GM12875 (cell line): ENCODE data around the gene TAF1D.
"Not testable (repeated sequence)": the region's sequence is repeated elsewhere in the genome, so short reads cannot be mapped to it uniquely, and the experiment has no call there.

ENCODE experiments used
- H3K4me3 ChIP-seq: one replicate; pipeline ENCODE4 v1.5.1; 2011; ENCODE audit warnings: low read depth, low read length, control low read depth
- TF ChIP-seq, protein P1 (sequence below): IDR thresholded peaks from 2 replicates; pipeline ENCODE4 v1.5.1; 2011; ENCODE audit warnings: low read depth, mild to moderate bottlenecking, control low read depth, inconsistent platforms, low read length, moderate library complexity, borderline replicate concordance; ENCODE audit not compliant: insufficient read depth

Gene TAF1D

DNA sequence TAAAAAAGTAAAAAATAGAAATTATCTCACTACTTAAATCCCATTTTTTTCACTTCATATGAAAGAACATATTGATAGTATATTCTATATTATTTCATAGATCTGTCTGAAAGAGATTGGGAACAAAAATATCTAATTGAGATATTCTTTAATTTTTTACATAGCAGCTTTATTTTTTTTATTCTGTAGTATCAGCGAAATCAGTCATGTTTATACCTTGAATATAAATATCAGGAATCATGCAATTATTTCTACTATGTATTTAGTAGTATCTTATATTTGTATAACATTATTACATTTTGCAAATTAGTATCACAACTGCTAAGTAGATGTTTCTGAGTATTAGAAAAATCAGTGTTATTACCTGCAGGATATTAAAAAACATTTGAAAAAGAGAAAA, 20.6 kb upstream of the TAF1D start:
- no peak overlapping the region for H3K4me3 ChIP-seq
- TF ChIP-seq, protein P1, sequence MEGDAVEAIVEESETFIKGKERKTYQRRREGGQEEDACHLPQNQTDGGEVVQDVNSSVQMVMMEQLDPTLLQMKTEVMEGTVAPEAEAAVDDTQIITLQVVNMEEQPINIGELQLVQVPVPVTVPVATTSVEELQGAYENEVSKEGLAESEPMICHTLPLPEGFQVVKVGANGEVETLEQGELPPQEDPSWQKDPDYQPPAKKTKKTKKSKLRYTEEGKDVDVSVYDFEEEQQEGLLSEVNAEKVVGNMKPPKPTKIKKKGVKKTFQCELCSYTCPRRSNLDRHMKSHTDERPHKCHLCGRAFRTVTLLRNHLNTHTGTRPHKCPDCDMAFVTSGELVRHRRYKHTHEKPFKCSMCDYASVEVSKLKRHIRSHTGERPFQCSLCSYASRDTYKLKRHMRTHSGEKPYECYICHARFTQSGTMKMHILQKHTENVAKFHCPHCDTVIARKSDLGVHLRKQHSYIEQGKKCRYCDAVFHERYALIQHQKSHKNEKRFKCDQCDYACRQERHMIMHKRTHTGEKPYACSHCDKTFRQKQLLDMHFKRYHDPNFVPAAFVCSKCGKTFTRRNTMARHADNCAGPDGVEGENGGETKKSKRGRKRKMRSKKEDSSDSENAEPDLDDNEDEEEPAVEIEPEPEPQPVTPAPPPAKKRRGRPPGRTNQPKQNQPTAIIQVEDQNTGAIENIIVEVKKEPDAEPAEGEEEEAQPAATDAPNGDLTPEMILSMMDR: no peak

DNA sequence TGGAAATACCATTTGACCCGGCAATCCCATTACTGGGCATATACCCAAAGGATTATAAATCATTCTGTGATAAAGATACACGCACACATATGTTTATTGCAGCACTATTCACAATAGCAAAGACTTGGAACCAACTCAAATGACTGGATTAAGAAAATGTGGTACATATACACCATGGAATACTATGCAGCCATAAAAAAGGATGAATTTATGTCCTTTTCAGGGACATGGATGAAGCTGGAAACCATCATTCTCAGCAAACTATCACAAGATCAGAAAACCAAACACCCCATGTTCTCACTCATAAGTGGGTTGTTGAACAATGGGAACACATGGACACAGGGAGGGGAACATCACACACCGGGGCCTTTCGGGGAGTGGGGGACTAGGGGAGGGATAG, 17.8 kb upstream of the TAF1D start:
- H3K4me3 ChIP-seq: not testable (repeated sequence)

DNA sequence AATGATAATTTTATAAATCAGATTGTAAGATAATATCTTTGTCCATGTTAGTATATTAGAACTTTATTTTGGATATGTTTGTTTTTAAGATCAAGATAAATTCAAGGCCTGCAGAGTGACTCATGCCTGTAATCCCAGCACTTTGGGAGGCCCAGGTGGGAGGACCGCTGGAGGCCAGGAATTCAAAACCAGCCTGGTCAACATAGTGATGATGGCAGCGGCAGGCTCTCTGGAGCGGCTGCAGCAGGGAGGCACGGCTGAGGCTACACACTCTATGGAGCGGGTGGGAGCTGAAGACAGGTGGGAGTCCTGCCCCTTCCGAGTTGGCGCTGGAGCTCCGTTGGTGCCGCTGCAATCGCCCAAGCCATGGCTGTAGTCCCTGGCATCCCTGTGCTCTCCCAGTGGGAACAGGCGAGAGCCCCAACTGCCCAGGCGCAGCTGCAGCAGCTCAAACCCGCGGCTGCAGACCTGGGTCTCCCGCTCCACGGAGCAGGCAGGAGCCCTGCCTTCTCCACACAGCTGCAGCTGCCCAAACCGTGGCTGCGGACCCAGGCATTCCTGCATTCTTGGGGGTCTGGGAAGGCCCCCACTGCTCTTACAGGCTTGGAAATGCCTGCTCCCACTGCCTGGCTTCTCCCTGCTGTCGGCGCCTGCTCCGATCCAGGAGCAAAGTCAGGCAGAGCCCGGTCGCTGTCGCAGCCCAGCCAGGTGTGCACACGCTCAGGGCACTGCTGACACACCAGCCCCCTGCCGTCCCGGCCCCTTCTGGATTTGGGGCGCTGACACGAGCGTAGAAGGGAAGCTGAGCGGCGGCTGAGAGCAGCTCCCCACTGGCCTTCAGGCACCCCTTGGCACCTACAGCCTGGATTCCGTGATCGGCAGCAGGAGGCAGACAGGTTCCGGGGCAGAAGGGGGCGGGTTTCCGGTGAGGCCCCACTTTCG, 16.9 kb upstream of the TAF1D start:
- TF ChIP-seq, protein P1: no peak
- H3K4me3 ChIP-seq: no peak overlapping the region

DNA sequence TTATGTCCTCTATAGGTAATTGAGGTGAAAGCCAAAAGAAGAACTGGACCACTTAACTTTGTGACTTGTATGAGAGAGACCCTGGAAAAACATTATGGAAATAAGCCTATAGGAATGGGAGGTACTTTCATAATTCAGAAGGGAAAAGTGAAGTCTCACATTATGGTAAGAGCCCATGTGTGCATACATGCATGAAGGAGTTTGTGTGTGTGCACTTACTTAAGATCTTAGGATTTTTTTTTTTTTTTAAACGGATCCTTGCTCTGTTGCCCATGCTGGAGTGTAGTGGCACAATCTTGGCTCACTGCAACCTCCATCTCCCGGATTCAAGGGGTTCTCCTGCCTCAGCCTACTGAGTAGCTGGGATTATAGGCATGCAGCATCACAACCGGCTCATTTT, 16.0 kb upstream of the TAF1D start:
- H3K4me3 ChIP-seq: no peak overlapping the region
- TF ChIP-seq, protein P1: no peak

DNA sequence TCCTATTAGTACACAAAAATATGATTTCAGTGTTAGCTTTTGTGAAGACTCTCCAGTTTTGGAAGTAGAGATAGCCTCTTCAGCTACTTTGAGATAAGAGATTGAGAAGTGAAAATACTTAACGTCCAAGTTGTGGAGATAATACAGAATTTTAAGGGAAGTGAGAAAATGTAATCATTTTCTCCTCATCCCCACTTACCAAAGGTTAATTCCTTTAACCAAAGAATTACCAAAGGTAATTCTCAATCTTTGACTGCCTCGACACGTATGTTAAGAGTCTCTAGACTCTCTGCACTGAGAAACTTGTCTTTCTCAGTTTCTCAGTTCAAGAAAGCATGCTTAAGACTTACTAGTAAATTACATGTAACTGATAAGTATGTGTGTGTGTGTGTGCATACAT, 15.5 kb upstream of the TAF1D start:
- H3K4me3 ChIP-seq: no peak overlapping the region
- TF ChIP-seq, protein P1: no peak

DNA sequence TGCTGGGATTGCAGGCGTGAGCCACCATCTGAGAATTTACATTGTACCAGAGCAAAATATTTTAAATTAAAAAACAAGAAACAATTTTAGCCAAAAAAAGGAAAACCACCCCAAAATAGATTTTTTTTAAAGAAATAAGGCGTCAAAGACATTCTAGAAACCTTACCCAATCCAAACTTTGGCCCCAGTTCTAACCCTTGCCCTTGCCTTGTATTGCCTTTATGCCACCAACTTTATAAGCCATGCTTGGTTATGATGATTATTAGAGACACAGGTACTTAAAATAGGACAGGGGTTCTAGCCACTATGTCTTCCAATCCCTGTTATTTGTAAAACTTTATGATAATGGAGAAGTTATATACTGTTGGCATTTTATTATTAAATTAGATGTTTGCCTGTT, 11.9 kb upstream of the TAF1D start:
- no peak overlapping the region for H3K4me3 ChIP-seq
- TF ChIP-seq, protein P1: no peak

DNA sequence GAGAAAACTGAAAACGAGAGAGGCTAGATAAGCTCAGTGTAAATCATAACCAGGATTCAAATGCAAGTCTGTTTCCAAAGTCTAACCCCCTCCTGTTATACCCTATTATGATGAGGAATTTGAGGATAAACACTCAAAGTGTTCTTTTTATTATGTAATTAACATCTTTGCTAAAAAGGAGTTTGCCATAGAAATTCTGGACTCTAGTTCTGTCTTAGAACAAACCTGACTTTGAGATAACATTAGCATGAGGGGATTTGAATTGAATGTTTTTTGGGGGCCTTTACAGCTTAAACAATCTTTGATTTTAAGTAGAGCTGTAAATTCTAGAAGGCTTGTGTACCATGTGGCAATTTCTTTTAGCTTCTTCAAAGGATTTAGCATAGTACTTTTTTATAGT, 9.7 kb upstream of the TAF1D start:
- TF ChIP-seq, protein P1: no peak
- no peak overlapping the region for H3K4me3 ChIP-seq
